ENCODE measurements around the gene CHRDL1.
"Not testable (repeated sequence)": the region's sequence is repeated elsewhere in the genome, so short reads cannot be mapped to it uniquely, and the experiment has no call there.

The CHRDL1 gene

DNA sequence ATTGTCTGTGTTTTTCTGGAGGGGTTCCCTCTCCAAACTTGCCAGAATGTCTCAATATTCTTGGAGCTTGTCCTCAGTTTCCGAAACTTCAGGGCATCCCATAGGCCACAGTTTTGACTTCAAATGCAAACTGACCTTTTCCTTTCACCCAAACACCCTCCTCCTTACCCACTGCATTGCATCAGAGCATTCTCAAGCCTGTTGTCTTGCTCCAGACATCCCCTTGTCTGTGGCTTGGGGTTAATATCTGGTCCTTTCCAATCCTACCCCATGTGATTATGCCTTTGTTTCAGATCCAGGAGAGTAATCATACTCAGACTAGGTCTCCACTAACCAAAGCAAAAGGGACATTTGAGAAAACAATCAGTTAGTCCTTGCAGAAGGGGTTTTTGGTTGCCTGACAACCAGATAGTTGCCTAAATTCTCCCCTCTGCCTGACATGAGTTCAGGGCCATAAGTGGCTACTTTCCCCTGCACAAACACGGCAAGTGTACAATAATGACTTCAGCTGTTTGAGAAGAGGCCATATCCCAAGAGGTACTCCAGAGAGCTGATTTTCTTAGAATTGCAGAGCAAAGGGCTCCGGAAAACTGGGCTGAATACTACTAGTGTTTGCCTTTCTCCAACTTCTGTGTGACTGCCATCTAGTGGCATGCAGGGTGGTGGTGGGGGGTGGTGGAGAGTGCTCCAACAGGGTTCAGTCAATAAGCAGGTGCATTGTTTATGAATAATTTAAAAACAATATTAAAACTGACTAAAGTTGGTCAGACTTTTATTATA is 130.2 kb downstream of the CHRDL1 start:
- ATAC-seq: peak; percentile 93
- TF ChIP-seq TSHZ2 (CRISPR knock-in tag; IDR thresholded peaks at IDR 0.05) (no peak), CSRNP3 (CRISPR knock-in tag; IDR thresholded peaks at IDR 0.05) (no peak), ZC3H10 (CRISPR knock-in tag; IDR thresholded peaks at IDR 0.05) (no peak), ZFP30 (CRISPR knock-in tag; IDR thresholded peaks at IDR 0.05) (no peak), ZNF8 (CRISPR knock-in tag; IDR thresholded peaks at IDR 0.05) (no peak), TOX (CRISPR knock-in tag; IDR thresholded peaks at IDR 0.05; ENCODE audit: borderline replicate concordance) (no peak), POU6F1 (CRISPR knock-in tag; IDR thresholded peaks at IDR 0.05; ENCODE audit: borderline replicate concordance, low read depth) (no peak), OSR1 (CRISPR knock-in tag; IDR thresholded peaks at IDR 0.05) (no peak), SNAI2 (CRISPR knock-in tag; IDR thresholded peaks at IDR 0.05) (no peak), CSDC2 (CRISPR knock-in tag; IDR thresholded peaks at IDR 0.05) (no peak)
- TF ChIP-seq, protein P1, sequence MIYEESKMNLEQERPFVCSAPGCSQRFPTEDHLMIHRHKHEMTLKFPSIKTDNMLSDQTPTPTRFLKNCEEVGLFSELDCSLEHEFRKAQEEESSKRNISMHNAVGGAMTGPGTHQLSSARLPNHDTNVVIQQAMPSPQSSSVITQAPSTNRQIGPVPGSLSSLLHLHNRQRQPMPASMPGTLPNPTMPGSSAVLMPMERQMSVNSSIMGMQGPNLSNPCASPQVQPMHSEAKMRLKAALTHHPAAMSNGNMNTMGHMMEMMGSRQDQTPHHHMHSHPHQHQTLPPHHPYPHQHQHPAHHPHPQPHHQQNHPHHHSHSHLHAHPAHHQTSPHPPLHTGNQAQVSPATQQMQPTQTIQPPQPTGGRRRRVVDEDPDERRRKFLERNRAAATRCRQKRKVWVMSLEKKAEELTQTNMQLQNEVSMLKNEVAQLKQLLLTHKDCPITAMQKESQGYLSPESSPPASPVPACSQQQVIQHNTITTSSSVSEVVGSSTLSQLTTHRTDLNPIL (CRISPR knock-in tag; IDR thresholded peaks at IDR 0.05; ENCODE audit: low read depth): no peak

DNA sequence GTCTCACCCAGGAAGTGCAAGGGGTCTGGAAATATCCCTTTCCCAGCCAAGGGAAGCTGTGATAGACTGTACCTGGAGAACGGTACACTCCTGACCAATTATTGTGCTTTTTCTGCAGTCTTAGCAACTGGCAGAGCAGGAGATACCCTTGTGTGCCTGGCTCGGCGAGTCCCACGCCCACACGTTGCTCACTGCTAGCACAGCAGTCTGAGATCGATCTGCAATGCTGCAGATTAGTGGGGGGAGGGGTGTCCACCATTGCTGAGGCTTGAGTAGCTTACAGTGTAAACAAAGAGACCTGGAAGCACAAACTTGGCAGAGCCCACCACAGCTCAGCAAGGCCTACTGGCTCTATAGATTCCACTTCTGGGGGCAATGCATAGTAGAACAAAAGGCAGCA is 138.5 kb downstream of the CHRDL1 start:
- no peak for ATAC-seq
- no peak for TF ChIP-seq ZC3H10 (CRISPR knock-in tag; IDR thresholded peaks at IDR 0.05)
- no peak for TF ChIP-seq ZNF70 (CRISPR knock-in tag; IDR thresholded peaks at IDR 0.05)
- TF ChIP-seq ISL1 (CRISPR knock-in tag; IDR thresholded peaks at IDR 0.05): no peak
- TF ChIP-seq PATZ1 (CRISPR knock-in tag; IDR thresholded peaks at IDR 0.05; ENCODE audit: borderline replicate concordance): no peak
- TF ChIP-seq CSDC2 (CRISPR knock-in tag; IDR thresholded peaks at IDR 0.05): no peak
- TF ChIP-seq, protein P1 (CRISPR knock-in tag; IDR thresholded peaks at IDR 0.05; ENCODE audit: low read depth): no peak
- TF ChIP-seq ZFP30 (CRISPR knock-in tag; IDR thresholded peaks at IDR 0.05): no peak
- no peak for TF ChIP-seq RARB (CRISPR knock-in tag; IDR thresholded peaks at IDR 0.05)
- no peak for TF ChIP-seq TOX (CRISPR knock-in tag; IDR thresholded peaks at IDR 0.05; ENCODE audit: borderline replicate concordance)
- TF ChIP-seq BACH2 (CRISPR knock-in tag; IDR thresholded peaks at IDR 0.05; ENCODE audit: borderline replicate concordance): no peak

GRCh38 chrX:110654280-110654679 is 141.3 kb downstream of the CHRDL1 start:
- not testable (repeated sequence) for ATAC-seq

DNA sequence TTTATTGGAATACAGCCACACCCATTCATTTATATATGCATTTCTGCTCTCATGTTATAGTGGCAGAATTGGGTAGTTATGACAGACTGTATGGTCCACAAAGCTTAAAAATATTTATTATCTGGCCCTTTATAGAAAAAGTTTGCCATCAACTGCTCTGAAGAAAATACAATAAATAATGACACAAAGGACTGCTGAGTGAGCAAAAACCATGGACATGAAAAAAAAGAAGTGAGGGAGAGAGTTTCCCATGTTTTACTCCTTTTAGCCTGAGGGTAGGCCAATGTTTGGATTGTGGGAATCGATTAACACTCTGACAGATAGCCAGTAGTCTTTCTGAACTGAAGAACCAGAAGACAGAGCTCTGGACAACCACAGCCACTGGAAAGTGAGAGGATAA is 149.2 kb downstream of the CHRDL1 start:
- ATAC-seq: no peak
- TF ChIP-seq OSR1 (CRISPR knock-in tag; IDR thresholded peaks at IDR 0.05): no peak
- no peak for TF ChIP-seq ZNF8 (CRISPR knock-in tag; IDR thresholded peaks at IDR 0.05)
- no peak for TF ChIP-seq ISL1 (CRISPR knock-in tag; IDR thresholded peaks at IDR 0.05)
- no peak for TF ChIP-seq ESRRG (CRISPR knock-in tag; IDR thresholded peaks at IDR 0.05)
- TF ChIP-seq CSRNP3 (CRISPR knock-in tag; IDR thresholded peaks at IDR 0.05): no peak
- TF ChIP-seq POU6F1 (CRISPR knock-in tag; IDR thresholded peaks at IDR 0.05; ENCODE audit: borderline replicate concordance, low read depth): no peak
- no peak for TF ChIP-seq PPARA (CRISPR knock-in tag; IDR thresholded peaks at IDR 0.05; ENCODE audit: borderline replicate concordance)
- TF ChIP-seq ZFP3 (CRISPR knock-in tag; IDR thresholded peaks at IDR 0.05): no peak
- no peak for TF ChIP-seq CSDC2 (CRISPR knock-in tag; IDR thresholded peaks at IDR 0.05)
- TF ChIP-seq GLIS3 (CRISPR knock-in tag; IDR thresholded peaks at IDR 0.05): no peak
